Kidney (tissue), 14 donors: ENCODE measurements around the gene HS2ST1. TPM values are rescaled to one million over a fixed set of nuclear protein-coding genes. Genes with fewer than 3 reads are reported as not detected.

Experiments used
- DNase-seq, 5 donors: peaks; one replicate each; pipeline ENCODE4 v3.0.0-alpha.2; 2013 to 2020
- FAIRE-seq: peaks from 2 replicates; lab custom pipeline; 2012; peaks lifted over from hg19 to GRCh38; lab: Jason Lieb, UNC
- H3K27ac ChIP-seq, 2 donors: one replicate each; pipeline ENCODE4 v1.7.0; 2013; ENCODE audit warnings: low read depth in 2 of 2, low read length in 2 of 2, inconsistent platforms in 1 of 2
- H3K27me3 ChIP-seq: one replicate; pipeline ENCODE4 v1.7.1; 2013; ENCODE audit warnings: low read length, inconsistent platforms; ENCODE audit not compliant: control insufficient read depth, insufficient read depth
- H3K36me3 ChIP-seq, 3 donors: one replicate each; pipeline versions ENCODE4 v1.7.0 to v1.7.1; 2013; ENCODE audit warnings: low read length in 3 of 3, control low read depth in 1 of 3, inconsistent platforms in 1 of 3; ENCODE audit not compliant: insufficient read depth in 3 of 3, control insufficient read depth in 2 of 3
- H3K4me1 ChIP-seq, 3 donors: one replicate each; pipeline versions ENCODE4 v1.7.0 to v1.7.1; 2013; ENCODE audit warnings: low read length in 3 of 3, inconsistent platforms in 1 of 3, low read depth in 1 of 3; ENCODE audit not compliant: control insufficient read depth in 2 of 3, insufficient read depth in 2 of 3
- H3K4me3 ChIP-seq, 3 donors: one replicate each; pipeline versions ENCODE4 v1.7.0 to v1.8.1; 2013; ENCODE audit warnings: low read length in 3 of 3, control low read depth in 1 of 3, inconsistent platforms in 1 of 3
- H3K9ac ChIP-seq, 3 donors: one replicate each; pipeline versions ENCODE4 v1.7.0 to v1.7.1; 2013; ENCODE audit warnings: low read length in 3 of 3, control low read depth in 1 of 3, inconsistent platforms in 1 of 3
- H3K9me3 ChIP-seq, 3 donors: one replicate each; pipeline versions ENCODE4 v1.7.0 to v1.7.1; 2013; ENCODE audit warnings: low read length in 3 of 3, control low read depth in 1 of 3, inconsistent platforms in 1 of 3; ENCODE audit not compliant: control insufficient read depth in 2 of 3, insufficient read depth in 1 of 3
- CTCF ChIP-seq: IDR thresholded peaks from 3 replicates; pipeline ENCODE4 v1.5.1; 2012; ENCODE audit warnings: mild to moderate bottlenecking, moderate library complexity, borderline replicate concordance; ENCODE audit not compliant: insufficient read depth; ENCODE audit errors: extremely low read depth
- intact Hi-C: fragments of 100-400 bp; cut with DNase I; formaldehyde crosslinking; loops from one replicate; pipeline ENCODE4 v1.11.1; 2022
- polyA plus RNA-seq: library from polyadenylated mRNA; stranded (reverse); fragments of 350-450 nt; fragmentation: Illumina TruSeq; extraction: RNeasy Lipid Tissue Mini Kit (QIAGEN cat#74804); gene quantifications from one replicate; pipeline ENCODE4 v1.2.3, GENCODE V29; 2014; ENCODE audit warnings: low read depth, low replicate concordance; ENCODE audit not compliant: insufficient read depth
- total RNA-seq: library from RNA; stranded (reverse); fragmentation: NEBNext Ultra II Directional; extraction: Animal tissue kit (Norgen Biotek cat#: 25700); gene quantifications from one replicate; pipeline ENCODE4 v1.2.1, GENCODE V29; 2021
- donor health status: control.
- donor health status: control.
- donor health status: control.
- donor health status: control.
- donor health status: control.
- donor health status: DM: yes; HTN: yes; CAD: no.
- donor health status: Normal renal cell carcinoma (clear cell type).

Gene HS2ST1
- total and polyA plus RNA-seq, 2 donors from 2014 or later: 10.3 to 27.1 TPM

- Histone ChIP-seq H3K27me3 (no peaks in the 10 kb centered on the region), H3K27ac (no peak overlapping the region), H3K9me3 (no peaks in the 10 kb centered on the region), H3K4me1 (no peaks in the 10 kb centered on the region), H3K4me3 (no peak overlapping the region), H3K9ac (no peak overlapping the region), H3K36me3 (no peaks in the 10 kb centered on the region)
- intact Hi-C loops: no loop called here
- DNase-seq (no peak), FAIRE-seq (no peak)
- no peak for TF ChIP-seq CTCF
Observed at GRCh38 chr1:87030740-87031690, 116.6 kb downstream of the HS2ST1 start.

DNA sequence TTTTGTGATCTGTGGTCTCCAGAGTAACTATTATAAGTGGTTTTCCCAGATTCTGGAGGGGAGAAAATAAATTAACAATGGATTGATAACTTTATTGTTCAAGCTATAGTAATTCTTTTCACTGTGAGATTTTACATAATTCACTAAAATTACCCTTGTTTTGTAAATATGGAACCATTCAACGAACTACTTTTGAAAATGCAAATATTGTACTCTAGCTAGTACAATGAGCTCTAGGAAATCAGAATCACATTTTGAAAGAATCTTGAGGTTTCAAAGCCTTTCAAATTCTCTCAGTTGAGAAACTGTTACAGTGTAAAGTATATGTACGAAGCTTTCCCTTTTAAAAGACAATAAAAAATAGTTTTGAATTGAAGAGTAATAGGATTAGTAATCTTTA is 119.9 kb downstream of the HS2ST1 start:
- intact Hi-C loops: no loop called here
- Histone ChIP-seq H3K27ac (no peak overlapping the region), H3K9me3 (no peaks in the 10 kb centered on the region), H3K4me1 (no peaks in the 10 kb centered on the region), H3K27me3 (no peaks in the 10 kb centered on the region), H3K4me3 (no peak overlapping the region), H3K9ac (no peak overlapping the region), H3K36me3 (no peaks in the 10 kb centered on the region)
- no peak for FAIRE-seq
- TF ChIP-seq CTCF: no peak
- DNase-seq: no peak

DNA sequence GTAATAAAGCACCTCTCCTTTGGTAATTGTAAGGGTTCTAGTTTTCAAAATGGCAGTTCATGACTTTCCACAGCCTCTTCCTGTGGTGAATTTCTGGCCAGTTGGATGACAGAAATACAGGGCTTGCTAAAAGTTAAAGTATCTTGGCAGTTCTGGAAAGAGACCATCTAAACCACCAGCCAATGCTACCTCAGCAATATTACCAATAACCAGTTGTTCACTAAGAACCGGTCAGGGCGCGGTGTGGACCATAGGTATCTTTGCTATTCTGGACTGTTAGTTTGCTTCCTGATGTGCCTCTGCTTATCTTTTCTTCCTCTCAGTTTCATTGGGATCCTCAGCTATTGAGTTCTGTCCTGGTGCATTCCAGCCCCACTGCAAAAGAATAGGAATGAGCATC is 124.7 kb downstream of the HS2ST1 start:
- intact Hi-C loops: no loop called here
- Histone ChIP-seq H3K36me3 (no peaks in the 10 kb centered on the region), H3K27me3 (no peaks in the 10 kb centered on the region), H3K4me1 (no peaks in the 10 kb centered on the region), H3K27ac (no peak overlapping the region), H3K4me3 (no peak overlapping the region), H3K9me3 (no peaks in the 10 kb centered on the region), H3K9ac (no peak overlapping the region)
- no peak for DNase-seq
- FAIRE-seq: no peak
- TF ChIP-seq CTCF: no peak
